ENCODE results near the gene RASSF4. TPM values are rescaled to one million over a fixed set of nuclear protein-coding genes. Genes with fewer than 3 reads are reported as not detected.

The RASSF4 gene, protein sequence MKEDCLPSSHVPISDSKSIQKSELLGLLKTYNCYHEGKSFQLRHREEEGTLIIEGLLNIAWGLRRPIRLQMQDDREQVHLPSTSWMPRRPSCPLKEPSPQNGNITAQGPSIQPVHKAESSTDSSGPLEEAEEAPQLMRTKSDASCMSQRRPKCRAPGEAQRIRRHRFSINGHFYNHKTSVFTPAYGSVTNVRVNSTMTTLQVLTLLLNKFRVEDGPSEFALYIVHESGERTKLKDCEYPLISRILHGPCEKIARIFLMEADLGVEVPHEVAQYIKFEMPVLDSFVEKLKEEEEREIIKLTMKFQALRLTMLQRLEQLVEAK
- 13.1 TPM for polyA plus RNA-seq (2013, experiment 1 of 2)
- polyA plus RNA-seq (2013, experiment 2 of 2) = 10.7 TPM

DNA sequence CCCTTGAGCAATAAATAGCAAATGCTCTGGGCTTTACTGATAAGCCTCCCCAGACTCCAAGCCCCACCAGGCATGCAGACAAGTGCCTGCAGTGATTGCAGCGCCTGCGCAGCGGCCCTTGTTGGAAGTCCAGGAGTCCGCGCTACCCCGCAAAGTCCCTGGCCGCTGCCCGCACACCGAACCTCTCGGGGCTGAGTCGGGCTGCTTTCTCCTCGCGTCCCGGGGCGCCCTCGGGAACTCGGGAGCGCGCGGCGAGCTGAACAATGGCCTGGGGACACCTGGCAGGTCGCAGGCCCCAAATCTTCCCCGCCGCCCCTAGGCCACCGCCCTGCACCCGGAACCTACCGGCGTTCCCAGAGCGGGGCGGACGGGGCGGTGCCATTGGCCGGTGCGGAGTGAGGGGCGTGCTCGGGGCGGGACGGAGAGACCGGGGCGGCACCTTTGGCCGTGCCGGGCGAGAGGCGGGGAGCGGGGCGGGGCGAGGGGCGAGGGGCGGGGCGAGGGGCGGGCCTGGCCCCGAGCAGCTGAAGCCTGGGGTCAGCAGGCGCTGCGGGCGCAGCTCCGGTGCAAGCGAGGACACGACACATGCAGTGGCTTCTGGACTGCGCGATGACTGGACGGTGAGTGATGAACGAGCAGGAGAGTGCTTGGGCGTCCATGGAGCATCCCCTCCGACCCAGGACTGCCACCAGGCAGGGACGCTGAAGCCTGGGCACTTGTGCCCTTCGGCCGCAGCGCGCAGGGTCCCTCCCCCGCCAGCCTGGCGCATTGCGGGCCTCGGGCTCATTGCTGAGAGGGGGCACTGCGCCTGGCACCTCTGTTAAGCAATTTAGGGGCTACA lies at the start of gene RASSF4:
Gene RASSF4, plus strand, starts transcription at position 556 of the 841 bp plus-strand sequence. CDS start 10,401 bp downstream, outside the sequence.
- H3K4me1 ChIP-seq (ENCODE audit: control insufficient read depth, insufficient read depth, low read length, poor library complexity, severe bottlenecking) = peaks cover 24% of the 10 kb centered on the region
- WGBS, 2 experiments (ENCODE audit: insufficient coverage in 2 of 2) = 2% methylated on average over 42 to 44 of the region's 74 CpGs
- peak within 1 kb of the TSS; percentile 61 for H3K4me3 ChIP-seq (ENCODE audit: extremely low read depth, insufficient read depth, low read length, poor library complexity, severe bottlenecking)
- H3K27ac ChIP-seq (ENCODE audit: low read depth, low read length, severe bottlenecking) = peak within 1 kb of the TSS; percentile 93
- peaks cover 2% of the 10 kb centered on the region for H3K36me3 ChIP-seq (ENCODE audit: control insufficient read depth, insufficient read depth, low read length)
- H3K9me3 ChIP-seq (ENCODE audit: control insufficient read depth, low read length) = peaks cover 4% of the 10 kb centered on the region

DNA sequence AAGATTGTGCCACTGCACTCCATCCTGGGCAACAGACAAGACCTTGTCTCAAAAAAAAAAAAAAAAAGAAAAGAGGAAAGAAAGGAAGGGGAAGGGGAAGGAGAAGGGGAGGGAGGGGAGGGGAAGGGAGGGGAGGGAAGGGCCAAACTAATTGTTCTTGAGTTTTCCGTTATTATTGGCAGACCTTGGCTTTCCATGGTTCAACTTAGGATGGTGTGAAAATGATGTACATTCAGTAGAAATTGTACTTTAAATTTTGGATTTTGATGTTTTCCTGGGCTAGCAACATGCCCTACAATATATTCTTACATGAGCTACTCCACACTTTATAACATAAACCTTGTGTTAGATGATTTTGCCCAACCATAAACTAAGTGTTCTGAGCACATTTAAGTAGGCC lies 49.7 kb upstream of the RASSF4 start:
- H3K27ac ChIP-seq (ENCODE audit: low read depth, low read length, severe bottlenecking) = no peak overlapping the region
- peaks cover 6% of the 10 kb centered on the region for H3K4me1 ChIP-seq (ENCODE audit: control insufficient read depth, insufficient read depth, low read length, poor library complexity, severe bottlenecking)
- WGBS, 2 experiments (ENCODE audit: insufficient coverage in 2 of 2) = 83% methylated on average over 1 of the region's 1 CpG; no CpG with 5 or more reads in 1 of the 2 experiments
- no peak overlapping the region for H3K4me3 ChIP-seq (ENCODE audit: extremely low read depth, insufficient read depth, low read length, poor library complexity, severe bottlenecking)
- no peaks in the 10 kb centered on the region for H3K9me3 ChIP-seq (ENCODE audit: control insufficient read depth, low read length)
- H3K36me3 ChIP-seq (ENCODE audit: control insufficient read depth, insufficient read depth, low read length) = no peaks in the 10 kb centered on the region

DNA sequence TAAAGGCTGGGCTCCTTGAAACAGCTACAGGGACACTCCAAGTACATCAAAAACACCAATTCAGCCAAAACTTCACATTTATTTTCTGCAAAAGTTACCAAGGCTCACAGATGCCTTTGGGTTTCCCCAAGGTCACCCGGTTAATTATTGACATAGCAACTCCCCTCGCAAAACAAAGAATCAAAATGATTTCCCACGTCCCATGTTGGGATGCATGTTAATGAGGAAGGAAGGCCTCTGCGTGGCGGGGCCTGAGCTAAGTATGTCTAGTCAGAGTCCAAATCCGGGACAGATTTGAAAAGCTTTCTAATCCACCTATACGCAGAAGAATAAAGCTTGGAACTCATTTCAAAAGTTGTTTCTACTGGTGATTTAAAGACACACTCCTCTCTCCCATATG lies 49.0 kb upstream of the RASSF4 start:
- no peak overlapping the region for H3K4me3 ChIP-seq (ENCODE audit: extremely low read depth, insufficient read depth, low read length, poor library complexity, severe bottlenecking)
- WGBS, 2 experiments (ENCODE audit: insufficient coverage in 2 of 2) = 75 to 84% methylated on average over 2 to 7 of the region's 7 CpGs
- no peak overlapping the region for H3K27ac ChIP-seq (ENCODE audit: low read depth, low read length, severe bottlenecking)
- no peaks in the 10 kb centered on the region for H3K9me3 ChIP-seq (ENCODE audit: control insufficient read depth, low read length)
- H3K4me1 ChIP-seq (ENCODE audit: control insufficient read depth, insufficient read depth, low read length, poor library complexity, severe bottlenecking) = peaks cover 6% of the 10 kb centered on the region
- no peaks in the 10 kb centered on the region for H3K36me3 ChIP-seq (ENCODE audit: control insufficient read depth, insufficient read depth, low read length)

DNA sequence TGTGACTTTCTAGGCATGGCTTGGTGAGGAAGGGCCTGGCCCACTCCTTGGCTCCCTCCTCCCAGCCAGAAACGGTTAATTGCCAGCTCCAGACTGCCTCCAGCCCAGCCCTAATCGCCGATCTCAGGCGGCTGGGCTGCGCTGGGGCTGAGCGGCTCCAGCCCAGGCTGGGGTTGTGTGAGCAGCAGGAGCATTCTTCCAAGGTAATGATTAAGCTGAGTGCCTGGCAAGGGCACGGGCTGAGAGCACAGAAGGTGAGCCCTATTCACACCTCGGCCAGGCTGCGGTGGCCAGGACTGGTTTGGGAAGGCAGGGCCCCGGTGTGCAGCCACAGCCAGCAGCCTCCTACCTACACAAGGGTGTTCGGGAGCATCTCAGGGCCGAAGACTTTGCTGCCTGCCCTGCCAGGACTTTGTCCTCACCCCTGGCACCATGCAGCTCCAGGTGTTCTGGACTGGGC lies 48.5 kb upstream of the RASSF4 start, which contains the start of gene TMEM72:
Gene TMEM72, plus strand, starts transcription at position 257 of the 460 bp plus-strand sequence. Its CDS starts 176 bp downstream, at position 433.
- peak within 1 kb of the TSS; percentile 2 for H3K27ac ChIP-seq (ENCODE audit: low read depth, low read length, severe bottlenecking)
- H3K36me3 ChIP-seq (ENCODE audit: control insufficient read depth, insufficient read depth, low read length) = no peaks in the 10 kb centered on the region
- H3K4me1 ChIP-seq (ENCODE audit: control insufficient read depth, insufficient read depth, low read length, poor library complexity, severe bottlenecking) = peaks cover 6% of the 10 kb centered on the region
- no peaks in the 10 kb centered on the region for H3K9me3 ChIP-seq (ENCODE audit: control insufficient read depth, low read length)
- H3K4me3 ChIP-seq (ENCODE audit: extremely low read depth, insufficient read depth, low read length, poor library complexity, severe bottlenecking) = no peak within 1 kb of the TSS
- 39 to 40% methylated on average over 9 to 12 of the region's 12 CpGs for WGBS, 2 experiments (ENCODE audit: insufficient coverage in 2 of 2)

DNA sequence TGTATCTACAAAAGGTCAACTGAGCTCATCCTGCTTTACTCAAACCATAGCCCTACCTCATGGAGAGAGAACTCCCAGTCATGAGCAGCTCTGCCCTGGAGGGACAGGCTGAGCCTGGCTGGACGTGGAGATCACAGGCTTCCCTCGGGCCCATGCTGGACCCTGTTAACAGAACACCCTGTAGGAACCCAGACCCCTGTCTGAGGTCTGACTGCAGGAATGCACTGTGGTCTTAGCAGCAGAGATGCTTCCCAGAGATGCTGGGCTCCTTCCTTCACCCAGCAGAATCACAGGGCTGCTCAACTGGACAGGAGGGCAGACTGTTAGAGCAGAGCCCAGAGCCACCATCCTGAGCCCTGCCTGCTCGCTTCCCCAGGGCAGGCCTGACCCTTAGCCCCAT lies 47.7 kb upstream of the RASSF4 start:
- no peaks in the 10 kb centered on the region for H3K9me3 ChIP-seq (ENCODE audit: control insufficient read depth, low read length)
- H3K4me1 ChIP-seq (ENCODE audit: control insufficient read depth, insufficient read depth, low read length, poor library complexity, severe bottlenecking) = peaks cover 6% of the 10 kb centered on the region
- H3K27ac ChIP-seq (ENCODE audit: low read depth, low read length, severe bottlenecking) = no peak overlapping the region
- WGBS, 2 experiments (ENCODE audit: insufficient coverage in 2 of 2) = 90 to 97% methylated on average over 3 of the region's 3 CpGs
- H3K4me3 ChIP-seq (ENCODE audit: extremely low read depth, insufficient read depth, low read length, poor library complexity, severe bottlenecking) = no peak overlapping the region
- H3K36me3 ChIP-seq (ENCODE audit: control insufficient read depth, insufficient read depth, low read length) = no peaks in the 10 kb centered on the region

DNA sequence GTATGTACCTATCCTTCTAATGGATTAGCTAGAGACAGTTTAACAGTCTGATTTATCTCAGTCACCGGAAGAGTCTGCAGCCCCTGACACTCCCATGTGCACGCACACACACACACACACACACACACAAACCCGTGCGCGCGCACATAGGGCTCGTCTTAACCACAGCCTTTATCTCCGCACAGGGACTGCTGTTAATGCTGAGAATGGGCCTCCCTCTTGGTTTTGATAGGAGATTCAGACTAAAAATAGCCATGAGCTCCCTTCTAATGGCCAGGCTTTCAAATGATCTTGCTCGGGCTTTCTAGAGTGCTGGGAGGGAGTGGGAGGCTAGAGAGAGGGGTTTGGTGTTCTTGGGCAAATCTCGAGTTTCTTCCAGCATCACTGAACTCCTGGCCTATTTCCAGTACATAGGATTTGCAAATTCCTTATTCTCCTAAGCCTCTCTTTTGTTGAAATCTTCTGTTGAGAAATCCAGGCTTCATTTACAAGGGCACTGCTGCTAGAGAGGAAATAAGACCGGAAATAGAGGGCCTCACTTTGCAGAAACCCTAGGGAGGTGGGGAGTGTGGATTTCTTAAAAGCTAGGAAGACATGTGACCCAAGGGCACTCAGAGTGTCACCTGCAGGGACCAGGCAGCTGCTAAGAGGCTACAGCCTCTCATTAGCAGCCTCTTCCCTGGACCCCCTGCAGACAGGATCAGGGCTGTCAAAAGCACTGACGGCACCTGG lies 46.1 kb upstream of the RASSF4 start:
- no peak overlapping the region for H3K4me3 ChIP-seq (ENCODE audit: extremely low read depth, insufficient read depth, low read length, poor library complexity, severe bottlenecking)
- H3K36me3 ChIP-seq (ENCODE audit: control insufficient read depth, insufficient read depth, low read length) = no peaks in the 10 kb centered on the region
- H3K27ac ChIP-seq (ENCODE audit: low read depth, low read length, severe bottlenecking) = no peak overlapping the region
- 87 to 91% methylated on average over 4 to 10 of the region's 12 CpGs for WGBS, 2 experiments (ENCODE audit: insufficient coverage in 2 of 2)
- peaks cover 6% of the 10 kb centered on the region for H3K4me1 ChIP-seq (ENCODE audit: control insufficient read depth, insufficient read depth, low read length, poor library complexity, severe bottlenecking)
- H3K9me3 ChIP-seq (ENCODE audit: control insufficient read depth, low read length) = no peaks in the 10 kb centered on the region

DNA sequence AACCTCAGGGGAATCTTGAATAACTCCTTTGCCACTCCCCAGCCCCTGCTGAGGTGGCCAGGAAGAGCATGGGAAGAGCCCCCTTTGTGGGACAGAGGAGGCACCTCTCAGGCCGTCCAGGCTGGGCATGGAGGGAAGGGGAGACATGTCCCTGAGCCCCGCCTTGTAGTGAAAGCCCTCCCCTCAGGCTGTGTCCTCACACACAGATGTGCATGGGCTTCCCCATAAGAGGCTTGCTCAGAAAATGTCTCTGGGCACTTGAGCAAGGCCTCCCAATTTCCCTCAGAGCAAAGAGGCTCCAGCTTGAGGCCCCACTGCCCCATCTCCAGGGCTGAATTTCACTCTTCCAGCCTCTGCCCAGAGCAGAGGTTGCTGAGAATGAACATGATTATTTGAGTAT lies 44.7 kb upstream of the RASSF4 start:
- no peaks in the 10 kb centered on the region for H3K36me3 ChIP-seq (ENCODE audit: control insufficient read depth, insufficient read depth, low read length)
- no peak overlapping the region for H3K4me3 ChIP-seq (ENCODE audit: extremely low read depth, insufficient read depth, low read length, poor library complexity, severe bottlenecking)
- no peak overlapping the region for H3K27ac ChIP-seq (ENCODE audit: low read depth, low read length, severe bottlenecking)
- WGBS, 2 experiments (ENCODE audit: insufficient coverage in 2 of 2) = 100% methylated on average over 1 of the region's 2 CpGs; no CpG with 5 or more reads in 1 of the 2 experiments
- peaks cover 6% of the 10 kb centered on the region for H3K4me1 ChIP-seq (ENCODE audit: control insufficient read depth, insufficient read depth, low read length, poor library complexity, severe bottlenecking)
- no peaks in the 10 kb centered on the region for H3K9me3 ChIP-seq (ENCODE audit: control insufficient read depth, low read length)

DNA sequence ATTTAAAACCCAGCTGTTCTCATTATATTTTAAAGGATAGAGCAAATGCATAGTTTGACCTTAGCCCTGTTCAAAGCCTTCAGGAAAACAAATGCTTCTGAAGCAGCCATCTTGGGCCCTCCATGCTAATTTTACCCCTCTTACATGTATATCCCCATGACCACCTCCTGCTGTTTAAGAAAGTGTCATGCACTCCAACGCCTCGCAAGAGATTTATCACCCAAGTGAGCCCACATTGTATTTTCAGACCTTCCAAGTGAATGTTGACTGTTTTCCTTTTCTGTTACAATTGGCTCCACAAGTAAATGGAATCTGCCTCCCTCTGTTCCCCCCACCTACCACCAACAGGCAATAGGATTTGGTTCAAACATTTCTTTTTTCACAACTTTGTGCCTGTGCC lies 43.2 kb upstream of the RASSF4 start:
- WGBS, 2 experiments (ENCODE audit: insufficient coverage in 2 of 2) = 60 to 69% methylated on average over 2 of the region's 2 CpGs

DNA sequence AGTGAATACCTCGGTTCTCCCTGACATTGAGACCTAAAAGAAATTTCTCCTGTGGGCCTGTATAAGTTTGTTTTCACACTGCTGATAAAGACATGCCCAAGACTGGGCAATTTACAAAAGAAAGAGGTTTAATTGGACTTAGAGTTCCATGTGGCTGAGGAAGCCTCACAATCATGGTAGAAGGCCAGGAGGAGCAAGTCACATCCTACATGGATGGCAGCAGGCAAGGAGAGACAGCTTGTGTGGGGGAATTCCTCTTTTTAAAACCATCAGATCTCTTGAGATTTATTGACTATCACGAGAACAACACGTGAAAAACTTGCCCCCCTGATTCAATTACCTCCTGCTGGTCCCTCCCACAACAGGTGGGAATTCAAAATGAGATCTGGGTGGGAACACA lies 41.8 kb upstream of the RASSF4 start:
- H3K4me1 ChIP-seq (ENCODE audit: control insufficient read depth, insufficient read depth, low read length, poor library complexity, severe bottlenecking) = peaks cover 6% of the 10 kb centered on the region
- WGBS, 2 experiments (ENCODE audit: insufficient coverage in 2 of 2) = 86 to 89% methylated on average over 1 to 3 of the region's 3 CpGs
- no peak overlapping the region for H3K4me3 ChIP-seq (ENCODE audit: extremely low read depth, insufficient read depth, low read length, poor library complexity, severe bottlenecking)
- H3K36me3 ChIP-seq (ENCODE audit: control insufficient read depth, insufficient read depth, low read length) = no peaks in the 10 kb centered on the region
- no peak overlapping the region for H3K27ac ChIP-seq (ENCODE audit: low read depth, low read length, severe bottlenecking)
- no peaks in the 10 kb centered on the region for H3K9me3 ChIP-seq (ENCODE audit: control insufficient read depth, low read length)

More for the DNA sequence above, 43.2 kb upstream of the RASSF4 start:
- peaks cover 6% of the 10 kb centered on the region for H3K4me1 ChIP-seq (ENCODE audit: control insufficient read depth, insufficient read depth, low read length, poor library complexity, severe bottlenecking)
- no peak overlapping the region for H3K4me3 ChIP-seq (ENCODE audit: extremely low read depth, insufficient read depth, low read length, poor library complexity, severe bottlenecking)
- H3K9me3 ChIP-seq (ENCODE audit: control insufficient read depth, low read length) = no peaks in the 10 kb centered on the region
- H3K36me3 ChIP-seq (ENCODE audit: control insufficient read depth, insufficient read depth, low read length) = no peaks in the 10 kb centered on the region
- no peak overlapping the region for H3K27ac ChIP-seq (ENCODE audit: low read depth, low read length, severe bottlenecking)

DNA sequence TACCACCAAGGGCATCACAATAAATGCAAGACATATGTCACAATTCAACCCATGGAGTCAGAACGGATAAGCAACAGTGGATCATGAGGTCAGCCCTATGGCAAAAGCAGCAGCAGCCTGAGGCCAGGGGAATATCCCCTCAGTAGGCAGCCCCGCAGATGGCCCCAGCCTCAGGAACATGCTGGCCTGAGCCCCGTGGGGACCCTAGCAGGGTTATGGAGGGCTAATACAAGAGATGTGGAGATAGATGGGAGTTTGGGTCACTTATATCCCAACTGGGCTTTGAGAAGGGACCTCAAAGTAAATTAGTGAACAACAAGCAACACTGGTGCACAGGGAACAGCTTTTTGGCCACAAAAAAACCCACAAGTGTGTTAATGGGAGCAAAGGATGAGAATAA lies 39.4 kb upstream of the RASSF4 start:
- H3K27ac ChIP-seq (ENCODE audit: low read depth, low read length, severe bottlenecking) = no peak overlapping the region
- H3K4me3 ChIP-seq (ENCODE audit: extremely low read depth, insufficient read depth, low read length, poor library complexity, severe bottlenecking) = no peak overlapping the region
- H3K4me1 ChIP-seq (ENCODE audit: control insufficient read depth, insufficient read depth, low read length, poor library complexity, severe bottlenecking) = no peaks in the 10 kb centered on the region
- no peaks in the 10 kb centered on the region for H3K36me3 ChIP-seq (ENCODE audit: control insufficient read depth, insufficient read depth, low read length)
- H3K9me3 ChIP-seq (ENCODE audit: control insufficient read depth, low read length) = no peaks in the 10 kb centered on the region
- 88 to 94% methylated on average over 2 to 3 of the region's 3 CpGs for WGBS, 2 experiments (ENCODE audit: insufficient coverage in 2 of 2)

Data from mesodermal cell (in vitro differentiated cells).